LHCN-M2 (cell line): ENCODE results near the gene RWDD2A. TPM values are rescaled to one million over a fixed set of nuclear protein-coding genes. Genes with fewer than 3 reads are reported as not detected.
"Not testable (repeated sequence)": the region's sequence is repeated elsewhere in the genome, so short reads cannot be mapped to it uniquely, and the experiment has no call there.

Source experiments
- DNase-seq: peaks from one replicate; pipeline ENCODE4 v3.0.0-alpha.2; 2012; ENCODE audit warnings: low read depth
- polyA plus RNA-seq: library from polyadenylated mRNA; unstranded; fragments of >200 nt; gene quantifications from one replicate; pipeline ENCODE4 v1.2.1, GENCODE V29; 2012; ENCODE audit warnings: missing spikeins
- total RNA-seq: library from RNA; depleted of rRNA; stranded (reverse); fragments of >200 nt; gene quantifications from 2 replicates; pipeline ENCODE4 v1.2.3, GENCODE V29; 2014; rRNA removed

Gene RWDD2A
- 1.3 and 1.7 TPM in 2 replicates for total RNA-seq
- 2.1 TPM for polyA plus RNA-seq

DNA sequence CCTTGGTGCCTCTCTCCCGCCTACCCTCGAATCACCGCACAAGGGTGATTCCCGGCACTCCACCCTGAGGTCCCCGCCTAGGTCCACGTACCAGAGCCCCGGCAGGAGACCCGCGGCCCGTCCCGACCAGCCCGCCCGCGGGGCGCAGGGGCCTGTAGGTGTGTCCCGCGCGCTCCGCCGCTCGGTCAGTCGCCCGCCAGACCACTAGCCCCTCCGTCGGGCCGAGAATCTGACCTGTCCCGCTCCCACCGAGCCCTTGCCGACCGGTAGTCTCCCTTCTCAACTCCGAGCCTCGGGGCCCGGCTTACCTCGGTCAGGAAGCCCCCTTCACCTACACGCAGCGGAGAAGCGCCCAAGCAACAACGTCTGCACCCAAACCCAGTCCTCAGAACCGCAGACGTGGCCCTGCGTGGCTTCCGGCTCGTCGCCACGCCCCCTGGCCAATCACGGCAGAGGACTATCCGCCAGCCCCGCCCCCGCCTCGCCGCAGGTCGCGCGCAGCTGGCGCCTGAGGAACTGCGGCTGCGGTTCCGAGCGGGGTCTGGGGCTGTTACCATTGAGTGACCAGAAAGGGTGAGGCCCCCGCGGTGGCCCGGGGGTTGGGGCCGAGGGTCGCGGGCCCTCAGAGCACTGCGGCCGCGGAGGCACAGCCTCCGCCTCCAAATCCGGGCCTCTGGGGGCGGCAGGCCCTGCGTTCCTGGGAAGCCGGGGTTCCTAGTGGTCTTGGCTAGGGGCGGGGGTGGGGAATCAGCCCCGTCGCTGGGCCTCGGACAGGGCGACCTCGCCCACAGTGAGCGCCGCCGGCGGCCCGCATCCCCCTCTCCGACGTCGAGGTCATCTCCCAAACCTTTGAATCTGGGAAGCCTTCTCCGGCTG, at the start of gene RWDD2A, which contains the start of gene PGM3:
Gene RWDD2A, plus strand, starts transcription at position 487 of the 876 bp plus-strand sequence. CDS start 1,095 bp downstream, outside the sequence.
Gene PGM3, minus strand, starts transcription at position 395 of the 876 bp plus-strand sequence. CDS start 2,253 bp downstream, outside the sequence.
- DNase-seq = peak; percentile 71

DNA sequence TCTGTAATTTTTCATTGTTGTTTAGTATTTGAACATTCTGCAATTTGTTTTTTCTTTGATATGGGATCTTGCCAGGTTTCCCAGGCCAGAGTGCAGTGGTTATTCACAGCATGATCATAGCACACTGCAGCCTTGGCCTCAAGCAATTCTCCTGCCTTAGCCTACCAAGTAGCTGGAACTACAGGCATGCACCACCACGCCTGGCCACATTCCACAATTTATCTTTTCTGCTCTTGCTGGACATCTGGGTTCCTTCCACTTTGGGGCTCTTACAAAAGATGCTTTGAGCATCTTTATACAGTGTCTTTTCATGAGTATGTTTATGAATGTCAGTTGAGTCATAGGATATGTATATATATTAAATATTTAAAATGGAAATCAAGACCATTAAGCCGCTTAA, 42.0 kb upstream of the RWDD2A start:
- no peak for DNase-seq

DNA sequence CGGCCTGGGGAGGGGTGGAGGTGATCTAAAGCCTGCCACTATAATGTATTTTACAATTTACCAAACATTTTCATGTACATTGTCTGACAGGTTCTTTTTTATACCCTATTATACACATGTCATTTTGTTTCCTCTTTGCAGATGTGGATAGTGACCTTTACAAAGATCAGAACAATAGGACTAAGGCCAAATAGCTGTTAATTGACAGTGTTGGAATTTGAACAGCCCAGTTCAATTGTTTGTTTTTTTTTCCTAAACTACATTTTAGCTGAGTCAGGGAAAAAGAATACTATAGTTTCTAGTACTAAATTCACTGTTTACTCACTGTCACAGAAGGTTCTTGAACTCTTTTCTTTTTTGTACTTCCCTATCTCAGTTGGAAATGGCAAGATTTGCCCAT, 40.2 kb upstream of the RWDD2A start:
- DNase-seq = no peak

DNA sequence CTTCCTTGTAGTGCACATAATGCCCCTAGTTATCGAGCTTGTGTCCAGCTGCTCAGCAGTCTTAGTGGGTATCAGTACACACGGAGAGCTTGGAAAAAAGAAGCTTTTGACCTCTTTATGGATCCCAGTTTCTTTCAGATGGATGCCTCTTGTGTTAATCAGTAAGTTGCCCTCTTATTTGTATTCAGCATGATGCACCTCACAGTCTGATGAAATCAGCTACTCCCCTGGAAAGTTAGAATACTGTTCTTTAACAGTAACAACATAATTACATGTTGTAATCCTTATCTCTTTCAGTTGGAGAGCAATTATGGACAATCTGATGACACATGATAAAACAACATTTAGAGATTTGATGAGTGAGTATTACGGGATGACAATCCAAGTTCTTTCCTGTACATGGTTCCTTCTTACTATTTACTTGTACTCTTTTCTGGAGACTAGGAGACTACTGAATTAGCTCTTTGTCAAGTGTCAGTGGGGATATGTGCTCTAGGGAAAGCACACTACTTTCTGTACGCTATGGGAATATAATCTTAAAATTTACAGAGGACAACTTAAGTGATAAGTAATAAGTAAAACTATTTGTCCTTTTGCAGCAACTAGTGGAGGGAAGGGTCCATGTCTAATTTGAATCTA, 39.2 kb upstream of the RWDD2A start:
- no peak for DNase-seq

DNA sequence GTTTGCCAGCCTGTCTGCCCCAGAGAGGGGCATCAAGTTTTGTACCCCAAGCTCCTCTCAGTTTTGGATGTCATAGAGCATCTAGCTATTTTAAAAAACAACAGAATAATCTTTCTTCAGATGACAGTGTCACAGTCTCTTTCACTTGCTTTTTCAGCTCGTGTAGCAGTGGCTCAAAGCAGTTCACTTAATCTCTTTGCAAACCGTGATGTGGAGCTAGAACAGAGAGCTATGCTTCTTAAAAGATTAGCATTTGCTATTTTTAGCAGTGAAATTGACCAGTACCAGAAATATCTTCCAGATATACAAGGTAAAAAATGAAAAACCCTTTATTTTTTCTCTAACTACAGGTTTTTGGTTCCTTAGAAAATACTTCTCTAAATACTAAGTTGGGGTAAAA, 37.4 kb upstream of the RWDD2A start:
- DNase-seq = no peak

DNA sequence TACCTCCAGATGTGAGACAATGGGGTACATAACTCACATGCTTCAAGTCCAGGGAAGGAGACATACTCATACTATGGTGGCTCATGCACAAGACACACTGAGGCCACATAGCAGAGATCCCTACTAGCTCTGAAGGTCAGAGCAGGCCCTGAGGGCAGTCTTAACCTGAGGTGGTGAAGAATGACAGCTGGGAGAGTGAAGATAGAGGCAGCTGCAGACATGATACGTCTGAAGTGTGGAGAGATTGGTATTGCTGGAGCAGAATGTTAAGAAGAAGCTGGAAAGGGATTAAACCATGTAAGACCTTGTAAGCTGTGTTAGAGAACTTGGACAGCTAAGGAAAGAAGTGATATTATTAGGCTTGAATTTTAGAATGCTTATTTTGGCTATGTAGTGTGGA, 33.0 kb upstream of the RWDD2A start:
- no peak for DNase-seq

DNA sequence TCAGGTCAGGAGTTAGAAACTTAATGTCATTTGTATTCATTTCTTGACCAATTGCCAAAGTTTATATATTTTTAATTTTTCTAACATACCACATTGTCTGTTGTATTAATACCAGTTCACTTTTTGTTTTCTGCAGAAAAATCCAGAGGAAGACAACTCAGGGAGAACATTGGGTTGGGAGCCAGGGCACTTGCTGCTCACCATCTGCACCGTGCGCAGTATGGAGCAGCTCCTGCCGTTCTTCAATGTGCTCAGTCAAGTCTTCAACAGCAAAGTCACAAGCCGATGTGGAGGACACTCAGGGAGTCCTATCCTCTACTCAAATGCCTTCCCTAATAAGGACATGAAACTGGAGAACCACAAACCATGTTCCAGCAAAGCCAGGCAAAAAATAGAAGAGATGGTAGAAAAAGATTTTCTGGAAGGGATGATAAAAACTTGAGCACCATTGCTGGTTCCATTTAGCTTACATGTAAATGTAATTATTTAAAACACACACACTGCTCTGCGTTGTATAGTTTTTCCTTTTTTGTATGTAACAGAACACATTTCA, 25.4 kb upstream of the RWDD2A start:
- no peak for DNase-seq

DNA sequence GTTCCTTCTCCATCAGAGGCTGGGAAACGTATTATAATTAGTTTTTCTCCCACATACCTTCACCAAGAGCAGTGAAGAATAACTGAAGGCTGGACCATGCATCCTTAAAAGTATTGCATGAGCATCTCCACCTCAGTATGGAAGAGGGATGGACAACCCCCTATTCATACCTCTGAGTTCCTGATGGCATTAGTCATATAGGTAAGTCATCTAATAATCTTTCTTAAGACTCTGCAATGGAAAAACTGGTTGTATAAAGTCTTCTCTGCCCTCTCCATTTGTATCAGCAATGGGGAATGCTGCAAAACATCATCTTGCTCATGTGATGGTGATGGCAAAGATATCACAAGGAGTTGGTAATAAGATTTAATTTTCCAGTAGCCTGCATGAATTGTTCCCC, 24.6 kb upstream of the RWDD2A start:
- DNase-seq = no peak

DNA sequence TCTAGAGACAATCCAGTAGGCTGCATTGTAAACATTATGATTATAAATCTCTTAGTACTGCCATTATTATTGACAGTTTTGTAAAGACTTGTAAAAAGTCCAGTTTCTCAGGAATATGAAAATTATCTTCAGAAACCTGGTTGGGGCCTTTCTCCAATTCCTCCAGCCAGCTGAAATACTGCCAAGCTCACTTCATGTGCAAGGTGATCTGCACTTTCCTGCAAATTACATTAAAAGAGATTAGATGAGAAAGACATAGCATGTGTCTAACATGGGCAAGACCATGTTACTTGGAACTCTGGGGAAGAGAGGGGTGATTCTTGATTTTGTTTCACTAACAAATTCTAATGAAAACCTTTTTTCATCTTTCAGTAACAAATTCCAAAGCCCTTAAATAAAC, 24.1 kb upstream of the RWDD2A start:
- no peak for DNase-seq

DNA sequence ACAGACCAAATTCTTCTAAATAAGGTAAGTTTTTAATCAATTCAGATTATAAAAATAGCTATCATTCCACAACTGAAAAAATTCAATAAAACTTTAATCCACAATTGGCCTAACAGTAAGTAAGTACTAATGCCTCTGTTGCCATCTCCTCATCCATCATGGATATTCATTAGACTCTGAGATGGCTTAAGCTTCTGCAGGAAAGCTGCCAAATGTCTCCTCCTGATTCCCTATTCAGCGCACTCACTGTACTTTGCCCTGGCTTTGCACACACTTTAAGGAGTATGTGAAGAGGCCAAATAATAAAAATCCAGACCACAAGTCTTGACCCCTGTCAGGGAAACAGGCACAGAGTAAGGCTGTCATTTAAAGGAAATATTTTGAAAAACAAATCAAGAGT, 23.6 kb upstream of the RWDD2A start:
- no peak for DNase-seq

DNA sequence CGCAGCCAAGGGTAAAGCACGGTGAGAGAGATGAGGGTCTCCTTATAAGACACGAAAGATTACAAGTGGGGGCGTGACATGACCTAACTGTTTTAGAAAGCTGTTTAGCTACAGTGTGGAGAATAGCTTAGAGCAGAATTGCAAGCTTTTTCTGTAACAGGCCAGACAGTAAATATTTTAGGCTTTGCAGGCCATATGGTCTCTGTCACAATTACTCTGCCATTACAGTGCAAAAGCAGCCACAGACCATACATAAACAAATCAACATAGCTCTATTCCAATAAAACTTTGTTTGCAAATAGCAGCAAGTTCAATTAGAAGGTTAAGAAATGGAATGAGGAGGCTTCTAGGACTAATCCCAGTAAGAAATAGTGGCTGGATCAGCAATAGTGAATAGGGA, 16.9 kb upstream of the RWDD2A start:
- DNase-seq = no peak

DNA sequence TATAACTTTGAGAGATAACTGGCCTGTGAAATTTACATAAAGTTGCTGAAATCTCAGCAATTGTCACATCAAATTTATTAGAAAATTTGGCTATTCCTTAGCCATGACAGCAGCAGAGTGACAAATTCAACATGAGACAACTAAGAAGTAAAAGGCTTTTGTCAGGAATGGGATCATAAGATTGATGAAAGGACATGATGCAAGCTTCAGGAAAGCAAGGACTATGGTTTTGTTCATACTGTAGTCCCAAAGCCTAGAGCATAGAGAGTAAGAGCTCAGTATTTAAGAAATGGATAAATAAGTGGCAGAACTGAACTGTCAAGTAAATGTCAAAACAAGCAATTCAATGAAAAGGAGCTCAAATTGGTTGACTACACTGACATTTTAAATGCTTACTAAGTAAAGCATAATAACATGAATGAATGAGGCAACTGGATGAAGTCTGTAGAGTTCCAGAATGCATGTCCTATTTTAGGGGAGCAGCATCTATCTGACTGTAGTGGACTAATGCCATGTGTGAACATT, 12.7 kb upstream of the RWDD2A start:
- DNase-seq = no peak

DNA sequence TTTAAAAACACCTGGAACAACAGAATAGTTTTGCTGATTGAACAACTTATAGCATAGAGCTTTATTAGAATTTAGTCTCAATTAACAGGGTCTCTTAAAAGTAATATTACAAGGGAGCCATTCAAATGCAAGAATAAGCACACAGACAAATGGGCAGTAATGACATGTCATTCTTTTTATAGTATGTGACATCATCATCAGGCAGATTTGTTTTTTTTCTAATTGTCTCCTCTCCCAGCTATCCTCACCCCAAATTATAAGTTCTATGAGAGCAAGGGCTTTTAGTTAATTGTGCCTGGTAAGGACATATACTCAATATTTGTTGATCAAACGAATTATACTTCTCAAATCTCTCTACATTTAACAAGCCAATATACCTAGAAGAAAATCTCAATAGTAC, 11.0 kb upstream of the RWDD2A start:
- no peak for DNase-seq

DNA sequence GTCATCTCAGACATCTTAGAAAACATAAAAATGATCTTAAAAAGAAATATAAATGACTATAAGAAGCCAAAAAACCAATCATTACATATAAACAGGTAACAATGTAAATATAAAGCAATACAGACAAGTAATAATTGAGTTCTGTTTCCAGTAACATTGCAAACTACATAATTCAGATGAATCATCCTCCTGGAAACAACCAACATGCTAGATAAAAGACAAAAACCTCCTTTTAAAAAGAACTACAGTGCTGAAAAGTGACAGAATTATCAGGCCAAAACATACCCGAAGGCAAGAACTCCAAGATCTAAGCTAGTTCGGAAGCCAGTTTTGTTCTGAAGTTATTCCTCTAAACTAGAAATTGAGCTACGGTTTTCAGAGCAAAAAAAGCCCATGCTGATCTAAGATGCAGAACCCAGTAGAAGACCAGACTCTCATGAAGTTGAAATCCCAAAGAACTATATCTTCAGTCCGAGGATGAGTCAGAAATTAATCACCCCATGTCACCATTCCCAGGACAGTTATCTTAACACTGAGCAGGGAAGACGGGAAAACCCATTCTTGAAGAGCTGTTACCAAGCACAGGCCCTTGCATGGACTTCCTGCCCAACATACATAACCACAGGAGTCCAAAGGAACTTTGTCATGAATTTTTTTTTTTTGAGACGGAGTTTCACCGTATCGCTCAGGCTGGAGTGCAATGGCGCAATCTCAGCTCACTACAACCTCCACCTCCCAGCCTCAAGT, 9.9 kb upstream of the RWDD2A start:
- peak; percentile 92 for DNase-seq

DNA sequence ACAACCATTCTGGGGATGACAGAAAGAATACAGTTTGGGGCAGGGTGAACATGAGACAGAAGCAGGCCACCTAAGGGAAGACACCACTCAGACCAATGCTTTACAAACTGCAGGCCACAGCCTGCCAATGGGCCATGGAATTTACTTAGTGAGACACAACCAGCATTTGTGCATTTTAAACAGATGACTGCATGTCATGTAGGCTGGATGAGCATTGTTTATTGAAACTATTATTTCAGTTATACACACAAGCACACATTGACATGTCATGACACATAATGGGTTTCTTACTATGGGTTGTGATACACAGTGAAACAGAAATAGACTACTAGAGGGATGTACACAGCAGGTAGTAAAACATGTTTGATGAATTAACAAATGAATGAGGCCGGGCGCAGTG, 8.1 kb upstream of the RWDD2A start:
- DNase-seq = no peak

DNA sequence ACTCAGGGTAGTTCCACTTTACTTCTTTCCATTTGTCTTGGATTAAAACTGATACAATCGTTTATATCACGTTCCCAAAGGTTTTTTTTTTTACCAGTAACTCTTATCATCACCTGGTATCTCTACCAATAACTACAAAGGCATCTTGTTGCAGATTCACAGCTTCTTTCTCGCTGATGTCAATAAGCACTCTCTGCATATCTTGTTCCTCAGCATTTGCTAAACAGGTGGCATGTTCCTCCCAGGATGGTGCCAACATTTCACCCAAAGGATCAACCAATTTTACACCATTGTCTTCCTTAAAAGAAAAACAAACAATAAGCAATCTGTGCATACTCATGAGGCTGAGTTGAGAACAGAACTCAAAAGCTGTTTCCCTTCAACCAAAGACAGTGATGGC, 4.7 kb upstream of the RWDD2A start:
- DNase-seq = no peak

DNA sequence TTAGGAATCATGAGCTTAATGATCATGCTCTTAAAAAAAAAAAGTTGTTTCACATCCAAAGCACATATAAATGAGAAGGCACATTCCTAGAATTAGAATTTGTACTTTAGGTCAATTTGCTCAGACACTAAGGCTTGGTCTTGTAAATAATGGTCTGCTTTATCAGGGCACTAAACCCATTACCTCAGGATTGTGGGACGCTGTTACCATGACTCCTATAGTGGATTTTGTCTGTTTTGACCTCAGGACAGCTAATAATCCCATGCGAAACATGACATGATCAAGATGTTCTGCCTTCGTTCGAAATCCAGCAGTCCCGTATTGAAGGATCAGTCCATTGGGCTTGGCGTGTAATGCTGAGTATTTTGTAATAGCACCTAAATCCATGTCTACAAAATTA, 2.5 kb upstream of the RWDD2A start:
- no peak for DNase-seq

DNA sequence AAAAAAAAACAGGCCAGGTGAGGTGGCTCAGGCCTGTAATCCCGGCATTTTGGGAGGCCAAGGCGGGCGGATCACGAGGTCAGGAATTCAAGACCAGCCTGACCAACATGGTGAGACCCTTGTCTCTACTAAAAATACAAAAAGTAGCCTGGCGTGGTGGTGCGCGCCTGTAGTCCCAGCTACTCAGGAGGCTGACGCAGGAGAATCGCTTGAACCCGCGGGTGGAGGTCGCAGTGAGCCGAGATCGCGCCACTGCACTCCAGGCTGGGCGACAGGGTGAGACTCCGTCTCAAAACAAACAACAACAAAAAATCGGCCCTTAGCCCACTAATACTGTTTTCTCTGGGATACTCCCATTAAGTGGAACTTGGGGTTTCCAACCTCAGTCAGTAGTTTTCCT, 1.2 kb upstream of the RWDD2A start:
- DNase-seq = not testable (repeated sequence)

DNA sequence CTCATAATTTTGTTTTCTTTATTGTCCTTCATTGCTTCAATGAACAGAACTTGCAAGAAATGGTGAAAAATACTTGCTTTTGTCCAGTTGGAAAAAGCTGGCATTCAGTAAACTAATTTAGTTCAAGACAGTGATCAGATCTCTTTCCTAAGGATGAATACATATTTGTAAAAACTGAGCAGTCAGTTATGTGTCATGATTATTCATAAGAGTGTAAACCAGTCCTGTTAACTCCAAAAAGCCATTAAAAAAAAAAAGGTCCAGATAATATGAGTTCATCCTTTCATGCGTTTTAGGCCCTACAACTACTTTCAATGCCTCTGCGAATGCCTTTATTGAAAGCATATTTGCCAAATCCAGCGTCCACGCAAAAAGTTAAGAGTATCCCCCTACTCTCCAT, 701 bp upstream of the RWDD2A start:
- DNase-seq = peak; percentile 25

DNA sequence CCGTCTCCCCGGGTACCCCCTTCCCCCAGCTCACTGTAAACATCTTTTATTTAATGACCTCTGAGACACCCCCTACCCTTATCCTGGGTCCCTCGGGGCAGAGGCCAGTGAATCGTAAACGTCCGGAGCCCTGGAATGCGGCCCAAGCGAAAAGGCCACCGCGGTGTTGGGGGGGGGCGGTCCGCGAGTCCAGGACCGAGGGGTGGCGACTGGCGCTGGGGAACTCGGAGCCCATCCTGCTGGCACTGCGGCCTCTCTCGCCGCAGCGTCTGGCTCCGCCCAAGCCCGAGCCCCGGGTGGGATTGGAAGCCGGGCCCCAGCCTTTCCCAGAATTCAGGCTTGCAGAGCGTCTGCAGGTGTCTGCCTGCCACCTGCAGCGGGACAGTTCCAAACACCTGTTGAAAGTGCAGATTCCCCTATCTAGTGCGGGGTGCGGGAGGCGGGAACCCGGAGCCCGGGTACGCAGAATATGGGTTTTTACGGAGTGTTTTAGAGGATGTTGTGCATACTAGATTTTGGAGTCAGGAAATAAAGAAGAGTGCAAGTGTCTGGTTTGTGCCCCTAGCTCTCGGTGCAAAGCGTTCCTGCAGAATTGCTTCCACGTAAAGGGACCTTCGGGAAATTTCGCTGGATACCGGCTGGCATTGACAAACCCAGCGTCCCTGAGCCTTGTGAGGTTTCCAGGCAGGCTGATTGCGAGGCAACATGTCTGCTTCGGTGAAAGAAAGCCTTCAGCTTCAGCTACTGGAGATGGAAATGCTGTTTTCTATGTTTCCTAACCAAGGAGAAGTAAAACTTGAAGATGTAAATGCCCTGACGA, 800 bp downstream of the RWDD2A start:
- no peak for DNase-seq
